GM10266 (cell line): Measurements from ENCODE around the gene NAV1.

Experiments used
- DNase-seq: peaks from one replicate; pipeline ENCODE4 v3.0.0; 2012; ENCODE audit errors: extremely low spot score
- TF ChIP-seq, protein P1 (sequence below): IDR thresholded peaks from 2 replicates; pipeline ENCODE4 v1.5.1; 2012; ENCODE audit warnings: mild to moderate bottlenecking, low read depth; ENCODE audit not compliant: control insufficient read depth, insufficient read depth; ENCODE audit errors: missing control alignments

Gene NAV1

DNA sequence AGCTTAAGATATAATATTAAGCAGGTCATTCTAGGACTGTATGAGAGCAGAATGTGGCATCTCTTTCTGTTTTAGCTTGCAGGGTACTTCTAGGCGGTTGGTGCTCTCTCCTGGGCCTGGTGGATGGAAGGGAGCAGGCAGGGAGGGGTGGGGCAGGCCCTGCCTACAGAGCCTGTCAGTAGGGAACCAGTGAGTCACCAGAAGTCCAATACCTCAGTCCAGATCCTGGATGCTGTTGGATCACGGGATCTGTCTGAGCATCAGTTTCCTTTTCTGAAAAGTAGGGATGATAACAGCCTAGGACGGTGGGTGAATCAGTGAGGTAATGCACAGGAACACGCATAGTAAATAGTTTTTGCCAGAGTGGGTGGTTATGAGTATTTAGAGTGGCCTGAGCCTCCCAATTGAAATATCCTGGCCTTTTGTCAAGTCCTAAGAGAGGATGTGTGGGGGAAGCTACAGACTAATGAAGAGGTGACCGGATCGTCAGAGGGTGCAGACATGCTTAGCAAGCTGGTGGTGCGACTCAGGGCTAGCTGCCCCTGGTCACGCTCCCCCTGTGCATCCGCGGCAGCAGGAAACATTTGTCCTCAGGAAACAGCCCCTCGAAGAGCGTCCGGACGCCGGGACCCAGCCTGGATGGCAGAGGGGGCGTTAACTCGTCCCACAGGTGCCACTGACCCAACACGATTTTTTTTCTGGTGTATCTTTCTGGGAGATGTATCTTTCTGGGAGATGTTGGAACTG, 23.9 kb downstream of the NAV1 start:
- no peak for DNase-seq
- TF ChIP-seq, protein P1, sequence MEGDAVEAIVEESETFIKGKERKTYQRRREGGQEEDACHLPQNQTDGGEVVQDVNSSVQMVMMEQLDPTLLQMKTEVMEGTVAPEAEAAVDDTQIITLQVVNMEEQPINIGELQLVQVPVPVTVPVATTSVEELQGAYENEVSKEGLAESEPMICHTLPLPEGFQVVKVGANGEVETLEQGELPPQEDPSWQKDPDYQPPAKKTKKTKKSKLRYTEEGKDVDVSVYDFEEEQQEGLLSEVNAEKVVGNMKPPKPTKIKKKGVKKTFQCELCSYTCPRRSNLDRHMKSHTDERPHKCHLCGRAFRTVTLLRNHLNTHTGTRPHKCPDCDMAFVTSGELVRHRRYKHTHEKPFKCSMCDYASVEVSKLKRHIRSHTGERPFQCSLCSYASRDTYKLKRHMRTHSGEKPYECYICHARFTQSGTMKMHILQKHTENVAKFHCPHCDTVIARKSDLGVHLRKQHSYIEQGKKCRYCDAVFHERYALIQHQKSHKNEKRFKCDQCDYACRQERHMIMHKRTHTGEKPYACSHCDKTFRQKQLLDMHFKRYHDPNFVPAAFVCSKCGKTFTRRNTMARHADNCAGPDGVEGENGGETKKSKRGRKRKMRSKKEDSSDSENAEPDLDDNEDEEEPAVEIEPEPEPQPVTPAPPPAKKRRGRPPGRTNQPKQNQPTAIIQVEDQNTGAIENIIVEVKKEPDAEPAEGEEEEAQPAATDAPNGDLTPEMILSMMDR: no peak

DNA sequence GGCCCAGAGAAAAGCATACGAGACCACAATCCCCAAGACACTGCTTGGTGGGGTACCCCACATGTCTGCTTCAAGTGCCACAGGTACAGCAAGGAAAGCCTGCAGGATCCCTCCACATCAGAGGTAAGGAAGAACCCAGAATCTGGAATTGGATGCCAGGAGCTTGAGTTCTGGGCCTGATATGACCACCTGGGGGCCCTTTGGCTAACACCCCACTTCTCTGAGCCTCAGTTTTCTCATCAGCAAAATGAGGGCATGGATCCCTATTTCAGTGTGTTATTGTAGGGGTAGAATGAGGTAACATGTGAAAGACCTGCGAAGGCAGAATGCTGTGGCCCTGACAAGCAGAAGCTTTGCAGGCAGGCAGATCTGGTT, 24.5 kb downstream of the NAV1 start:
- DNase-seq: no peak
- TF ChIP-seq, protein P1: no peak

- TF ChIP-seq, protein P1: no peak
- no peak for DNase-seq
Observed at GRCh38 chr1:201563941-201564340, 25.0 kb downstream of the NAV1 start.

GRCh38 chr1:201565024-201565730, 26.2 kb downstream of the NAV1 start:
- TF ChIP-seq, protein P1: no peak

DNA sequence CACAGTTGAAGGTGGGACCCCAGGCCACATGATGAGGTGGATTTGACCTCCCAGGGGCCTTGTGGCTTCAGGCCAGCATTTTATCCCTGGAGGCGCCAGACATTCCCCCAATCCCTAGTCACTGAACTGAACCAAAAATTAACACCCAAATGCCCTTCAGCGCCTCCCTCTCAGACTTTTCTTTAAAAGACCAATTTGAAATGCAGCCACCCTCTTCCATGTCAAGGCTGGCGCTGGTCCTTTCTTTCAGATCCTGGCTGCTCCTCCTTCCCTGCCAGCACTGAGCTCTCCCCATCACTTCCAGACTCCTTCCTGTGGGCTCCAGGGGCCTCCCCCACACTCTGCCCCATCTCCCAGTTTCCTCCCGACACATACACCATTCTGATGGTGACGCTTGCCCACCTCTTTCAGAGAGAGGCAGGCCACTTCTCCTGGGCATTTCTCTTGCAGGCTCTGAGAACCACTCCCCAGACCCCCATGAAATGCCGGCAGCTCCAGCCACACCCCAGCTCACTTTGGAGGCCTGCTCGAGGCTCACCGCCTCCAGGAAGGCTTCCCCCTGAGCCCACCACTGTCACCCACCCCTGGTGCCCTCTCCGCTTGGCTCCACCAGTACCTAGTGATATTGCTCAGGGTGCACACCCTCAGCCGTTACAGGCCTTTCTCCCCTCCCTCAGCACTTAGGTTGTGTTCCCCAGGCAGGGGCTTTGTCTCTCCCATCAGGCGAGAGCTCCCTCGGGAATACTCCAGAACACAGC, 27.0 kb downstream of the NAV1 start:
- TF ChIP-seq, protein P1: no peak
- no peak for DNase-seq

More at GRCh38 chr1:201565024-201565730, 26.2 kb downstream of the NAV1 start:
- DNase-seq: no peak

DNA sequence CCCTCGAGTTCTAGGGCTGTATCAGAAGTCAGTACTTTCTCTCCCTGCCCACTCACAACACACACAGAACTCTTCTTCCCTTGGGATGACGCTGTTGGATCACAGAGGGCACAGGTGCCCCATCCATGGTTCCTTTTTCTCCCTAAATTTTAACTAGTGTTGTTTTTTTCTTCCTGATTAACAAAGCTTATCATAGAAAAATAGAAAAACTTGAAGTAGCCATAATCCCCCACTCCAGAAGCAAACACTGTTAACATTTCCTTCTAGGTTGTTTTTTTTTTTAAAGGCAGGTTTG, 27.5 kb downstream of the NAV1 start:
- no peak for DNase-seq
- TF ChIP-seq, protein P1: no peak
